ENCODE results near the gene IER2. TPM values are rescaled to one million over a fixed set of nuclear protein-coding genes. Genes with fewer than 3 reads are reported as not detected.

IER2 gene
- total and polyA plus RNA-seq, 9 of the 15 experiments (the other 6 are each of a cell fraction or from before 2014, with no cell fraction given): 4.5 to 205 (median 23.7) TPM

- TF ChIP-seq CHD7 (IDR thresholded peaks at IDR 0.05; ENCODE audit: low read depth, low read length) (no peak), FOXA1 (IDR thresholded peaks at IDR 0.05; ENCODE audit: borderline replicate concordance) (no peak), SAP30 (IDR thresholded peaks at IDR 0.05; ENCODE audit: borderline replicate concordance, insufficient read depth, low read depth, low read length, poor library complexity, severe bottlenecking) (peak; percentile 82), RUNX1 (IDR thresholded peaks at IDR 0.05; ENCODE audit: low read depth) (peak; percentile 18; the same call in 1 of the 2 replicates), ASH1L (IDR thresholded peaks at IDR 0.05; ENCODE audit: borderline replicate concordance, low read depth, partially characterized antibody) (no peak), FUS (optimal IDR thresholded peaks at IDR 0.05; ENCODE audit: low read depth, low read length) (peak; percentile 94), BRD9 (IDR thresholded peaks at IDR 0.05; ENCODE audit: low read depth, partially characterized antibody) (no peak), TFAP4 (CRISPR knock-in tag; IDR thresholded peaks at IDR 0.05; ENCODE audit: borderline replicate concordance) (peak; percentile 90), RHOXF2B (CRISPR knock-in tag; conservative IDR thresholded peaks at IDR 0.05) (no peak), L3MBTL2 (IDR thresholded peaks at IDR 0.05) (no peak), MTA1 (IDR thresholded peaks at IDR 0.05; ENCODE audit: borderline replicate concordance) (no peak), ATF3 (IDR thresholded peaks at IDR 0.05) (peak; percentile 97), ATF3 (CRISPR knock-in tag; conservative IDR thresholded peaks at IDR 0.05) (peak; percentile 74; the same call in 1 of the 2 replicates), FOSL1 (tag; conservative IDR thresholded peaks at IDR 0.05) (no peak), TCF7L2 (IDR thresholded peaks at IDR 0.05; ENCODE audit: low read depth, low read length) (no peak)
Observed at GRCh38 chr19:13152974-13153568, 2.9 kb downstream of the IER2 start (continued).
